Measurements from ENCODE around the gene CEACAM18. TPM values are rescaled to one million over a fixed set of nuclear protein-coding genes. Genes with fewer than 3 reads are reported as not detected.

The CEACAM18 gene
- total RNA-seq, 2 donors from 2014 or later = not detected

DNA sequence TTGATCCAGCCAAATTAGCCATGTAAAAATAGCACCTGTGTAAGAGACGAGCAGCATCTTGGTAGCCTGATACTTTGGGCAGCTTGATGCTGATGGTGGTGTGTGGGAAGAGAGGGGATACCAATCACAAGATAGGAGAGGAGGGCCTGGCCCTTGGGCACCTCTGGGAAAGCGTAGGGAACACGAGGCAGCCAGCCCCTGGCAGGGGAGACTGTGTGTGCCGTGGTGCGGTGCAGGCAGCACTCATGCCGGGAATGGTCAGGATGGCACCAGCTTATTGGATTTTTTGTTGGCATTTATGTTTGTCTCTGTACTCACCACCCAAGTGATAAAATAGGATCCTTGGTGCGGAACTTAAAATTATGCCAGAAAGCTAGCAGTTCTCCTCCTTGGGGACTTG is 30.3 kb upstream of the CEACAM18 start:
- no peak overlapping the region for H3K4me3 ChIP-seq
- no peaks in the 10 kb centered on the region for H3K36me3 ChIP-seq
- ATAC-seq (ENCODE audit: insufficient number of reproducible peaks, low FRiP score, low read depth) (no peak), DNase-seq (ENCODE audit: low spot score) (no peak)
- no peaks in the 10 kb centered on the region for H3K9me3 ChIP-seq
- H3K27ac ChIP-seq = no peak overlapping the region
- TF ChIP-seq, protein P1, sequence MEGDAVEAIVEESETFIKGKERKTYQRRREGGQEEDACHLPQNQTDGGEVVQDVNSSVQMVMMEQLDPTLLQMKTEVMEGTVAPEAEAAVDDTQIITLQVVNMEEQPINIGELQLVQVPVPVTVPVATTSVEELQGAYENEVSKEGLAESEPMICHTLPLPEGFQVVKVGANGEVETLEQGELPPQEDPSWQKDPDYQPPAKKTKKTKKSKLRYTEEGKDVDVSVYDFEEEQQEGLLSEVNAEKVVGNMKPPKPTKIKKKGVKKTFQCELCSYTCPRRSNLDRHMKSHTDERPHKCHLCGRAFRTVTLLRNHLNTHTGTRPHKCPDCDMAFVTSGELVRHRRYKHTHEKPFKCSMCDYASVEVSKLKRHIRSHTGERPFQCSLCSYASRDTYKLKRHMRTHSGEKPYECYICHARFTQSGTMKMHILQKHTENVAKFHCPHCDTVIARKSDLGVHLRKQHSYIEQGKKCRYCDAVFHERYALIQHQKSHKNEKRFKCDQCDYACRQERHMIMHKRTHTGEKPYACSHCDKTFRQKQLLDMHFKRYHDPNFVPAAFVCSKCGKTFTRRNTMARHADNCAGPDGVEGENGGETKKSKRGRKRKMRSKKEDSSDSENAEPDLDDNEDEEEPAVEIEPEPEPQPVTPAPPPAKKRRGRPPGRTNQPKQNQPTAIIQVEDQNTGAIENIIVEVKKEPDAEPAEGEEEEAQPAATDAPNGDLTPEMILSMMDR (IDR thresholded peaks at IDR 0.05) = no peak
- no peaks in the 10 kb centered on the region for H3K27me3 ChIP-seq (replicated peaks; ENCODE audit: insufficient read depth)
- H3K4me1 ChIP-seq (ENCODE audit: control insufficient read depth in 1 of 2, low read depth in 2 of 2) = no peaks in the 10 kb centered on the region

DNA sequence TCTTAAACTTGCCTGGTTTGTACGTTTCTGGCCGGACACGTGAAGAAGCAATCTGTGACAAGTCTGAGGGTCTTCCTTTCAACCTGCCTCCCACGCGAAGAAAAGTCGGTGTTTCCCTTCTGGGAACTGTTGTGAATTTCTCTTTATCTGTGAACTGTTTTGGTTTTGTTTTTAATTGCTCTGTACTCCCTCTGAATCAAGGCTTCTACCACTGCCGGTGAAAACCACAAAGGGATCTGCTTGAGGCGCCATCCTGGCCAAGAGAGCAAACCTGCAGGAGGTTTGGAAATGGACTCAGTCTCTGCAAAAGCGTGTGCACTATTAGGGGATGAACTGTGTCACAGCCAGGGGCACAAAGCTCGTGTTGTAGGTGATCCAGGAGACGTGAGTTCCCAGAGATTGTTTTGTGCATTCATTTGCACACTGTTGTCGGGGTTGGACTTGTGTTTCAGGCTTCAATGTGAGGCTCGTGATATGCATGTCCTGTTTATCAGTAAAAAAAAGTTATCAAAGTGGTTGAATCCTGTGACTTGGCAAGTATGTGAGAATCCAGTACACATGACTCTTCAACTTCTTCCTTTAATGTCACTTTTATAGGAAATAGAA is 29.8 kb upstream of the CEACAM18 start:
- Histone ChIP-seq H3K36me3 (no peaks in the 10 kb centered on the region), H3K9me3 (no peaks in the 10 kb centered on the region), H3K4me1 (ENCODE audit: control insufficient read depth in 1 of 2, low read depth in 2 of 2) (no peaks in the 10 kb centered on the region), H3K4me3 (no peak overlapping the region), H3K27me3 (replicated peaks; ENCODE audit: insufficient read depth) (no peaks in the 10 kb centered on the region), H3K27ac (no peak overlapping the region)
- TF ChIP-seq, protein P1 (IDR thresholded peaks at IDR 0.05) = no peak
- no peak for ATAC-seq (ENCODE audit: insufficient number of reproducible peaks, low FRiP score, low read depth)
- no peak for DNase-seq (ENCODE audit: low spot score)

DNA sequence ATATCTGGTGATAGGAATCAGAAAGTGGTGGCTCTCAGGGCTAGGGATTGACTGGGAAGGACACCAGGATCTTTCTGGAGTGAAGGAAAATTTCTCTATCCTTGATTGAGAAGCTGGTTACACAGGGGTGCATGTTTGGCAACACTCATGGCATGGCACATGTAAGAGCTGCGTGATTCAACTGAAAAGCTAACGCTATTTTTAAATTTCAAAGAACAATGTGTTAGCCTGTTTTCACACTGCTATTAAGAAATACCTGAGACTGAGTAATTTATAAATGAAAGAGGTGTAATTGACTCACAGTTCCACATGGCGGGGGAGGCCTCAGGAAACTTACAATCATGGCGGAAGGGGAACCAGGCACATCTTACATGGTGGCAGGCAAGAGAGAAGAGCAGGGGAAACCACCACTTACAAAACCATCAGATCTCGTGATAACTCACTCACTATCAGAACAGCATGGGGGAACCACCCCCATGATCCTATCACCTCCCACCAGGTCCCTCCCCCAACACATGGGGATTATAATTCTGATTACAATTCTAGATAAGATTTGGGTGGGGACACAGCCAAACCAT is 27.5 kb upstream of the CEACAM18 start:
- no peak overlapping the region for H3K27ac ChIP-seq
- H3K4me3 ChIP-seq = no peak overlapping the region
- H3K36me3 ChIP-seq = no peaks in the 10 kb centered on the region
- H3K27me3 ChIP-seq (replicated peaks; ENCODE audit: insufficient read depth) = no peaks in the 10 kb centered on the region
- DNase-seq (ENCODE audit: low spot score) = no peak
- ATAC-seq (ENCODE audit: insufficient number of reproducible peaks, low FRiP score, low read depth) = no peak
- no peaks in the 10 kb centered on the region for H3K9me3 ChIP-seq
- TF ChIP-seq, protein P1 (IDR thresholded peaks at IDR 0.05) = no peak
- no peaks in the 10 kb centered on the region for H3K4me1 ChIP-seq (ENCODE audit: control insufficient read depth in 1 of 2, low read depth in 2 of 2)

DNA sequence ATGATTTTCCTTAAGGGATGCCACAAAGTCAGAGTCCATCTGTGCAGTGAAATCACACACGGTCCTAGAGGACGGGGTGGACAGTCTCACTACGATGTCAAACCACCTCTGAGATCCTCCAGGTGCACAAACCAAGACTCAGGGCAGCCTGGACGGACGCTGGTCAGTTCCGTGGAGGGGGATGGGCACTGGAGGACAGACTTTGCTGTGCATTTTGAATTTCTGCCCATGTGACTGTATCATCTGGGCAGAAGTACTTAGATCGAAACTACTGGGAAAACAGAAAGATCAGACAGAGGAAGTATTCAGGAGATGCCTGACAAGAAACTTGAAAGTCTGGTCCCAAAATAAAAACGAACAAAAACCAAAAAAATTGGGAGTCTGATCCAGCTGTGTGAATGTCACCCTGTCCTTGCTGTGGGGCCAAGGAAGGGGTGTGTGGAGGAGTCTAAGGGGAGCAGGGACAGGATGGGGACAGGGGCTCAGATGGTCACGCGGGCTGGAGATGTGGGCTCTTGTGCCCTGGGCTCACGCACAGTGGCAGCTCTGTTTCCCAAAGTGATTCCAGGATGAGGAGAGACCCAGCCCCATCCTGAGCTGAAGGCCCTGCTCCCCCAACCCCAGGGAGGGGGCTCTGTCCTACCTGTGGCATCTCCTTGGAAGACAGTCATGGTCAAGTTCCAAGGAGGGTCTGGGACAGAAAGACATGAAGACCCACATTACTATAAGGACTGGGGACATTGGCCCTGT is 21.6 kb upstream of the CEACAM18 start:
- H3K27me3 ChIP-seq (replicated peaks; ENCODE audit: insufficient read depth) = no peaks in the 10 kb centered on the region
- TF ChIP-seq, protein P1 (IDR thresholded peaks at IDR 0.05) = no peak
- no peaks in the 10 kb centered on the region for H3K9me3 ChIP-seq
- no peaks in the 10 kb centered on the region for H3K4me1 ChIP-seq (ENCODE audit: control insufficient read depth in 1 of 2, low read depth in 2 of 2)
- DNase-seq (ENCODE audit: low spot score) = no peak
- H3K27ac ChIP-seq = no peak overlapping the region
- no peak overlapping the region for H3K4me3 ChIP-seq
- H3K36me3 ChIP-seq = no peaks in the 10 kb centered on the region
- ATAC-seq (ENCODE audit: insufficient number of reproducible peaks, low FRiP score, low read depth) = no peak

DNA sequence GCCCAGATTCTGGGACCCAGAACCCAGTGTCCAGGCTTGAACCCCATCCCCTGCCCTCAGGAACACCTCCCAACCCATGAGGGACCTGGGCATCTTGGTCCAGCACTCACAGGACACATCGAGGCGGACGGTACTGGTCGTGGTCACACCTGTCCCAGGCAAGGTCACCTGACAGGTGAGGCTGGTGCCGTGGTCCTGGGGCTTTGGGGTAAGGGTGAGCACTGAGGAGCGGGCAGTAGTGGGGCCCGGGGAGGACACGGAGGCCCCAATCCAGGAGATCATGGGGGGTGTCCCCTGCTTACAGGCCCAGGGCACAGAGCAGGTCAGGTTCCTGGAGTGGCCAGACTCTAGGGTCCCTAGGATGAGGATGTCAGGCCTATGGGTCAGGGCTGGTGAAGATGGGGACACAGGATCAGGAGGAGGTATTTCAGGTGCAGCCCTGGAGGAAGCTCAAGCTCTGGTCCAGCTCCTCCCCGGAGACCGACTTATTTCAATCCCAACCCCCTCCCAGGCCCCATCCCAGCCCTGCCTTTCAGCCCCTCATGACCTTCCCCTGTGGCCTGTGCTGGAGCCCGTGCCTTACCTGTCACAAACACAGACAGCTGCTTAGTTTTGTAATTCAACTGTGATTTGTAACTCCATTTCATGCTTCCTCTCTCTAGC is 20.9 kb upstream of the CEACAM18 start:
- no peaks in the 10 kb centered on the region for H3K9me3 ChIP-seq
- H3K4me3 ChIP-seq = no peak overlapping the region
- DNase-seq (ENCODE audit: low spot score) = no peak
- TF ChIP-seq, protein P1 (IDR thresholded peaks at IDR 0.05) = no peak
- H3K27me3 ChIP-seq (replicated peaks; ENCODE audit: insufficient read depth) = no peaks in the 10 kb centered on the region
- ATAC-seq (ENCODE audit: insufficient number of reproducible peaks, low FRiP score, low read depth) = no peak
- H3K27ac ChIP-seq = no peak overlapping the region
- H3K4me1 ChIP-seq (ENCODE audit: control insufficient read depth in 1 of 2, low read depth in 2 of 2) = no peaks in the 10 kb centered on the region
- H3K36me3 ChIP-seq = no peaks in the 10 kb centered on the region

All from thoracic aorta (tissue), 2 donors.